Fibroblast of skin of left biceps (primary cell): Measurements from ENCODE around the gene SLC31A2.
A peak's percentile ranks its signal among the peaks of the same experiment; 100 is the strongest.

ENCODE experiments used
- DNase-seq, 2 experiments: peaks; one replicate each; pipeline ENCODE4 v3.0.0-alpha.2; 2013; ENCODE audit warnings: low read depth in 2 of 2

Gene SLC31A2

DNA sequence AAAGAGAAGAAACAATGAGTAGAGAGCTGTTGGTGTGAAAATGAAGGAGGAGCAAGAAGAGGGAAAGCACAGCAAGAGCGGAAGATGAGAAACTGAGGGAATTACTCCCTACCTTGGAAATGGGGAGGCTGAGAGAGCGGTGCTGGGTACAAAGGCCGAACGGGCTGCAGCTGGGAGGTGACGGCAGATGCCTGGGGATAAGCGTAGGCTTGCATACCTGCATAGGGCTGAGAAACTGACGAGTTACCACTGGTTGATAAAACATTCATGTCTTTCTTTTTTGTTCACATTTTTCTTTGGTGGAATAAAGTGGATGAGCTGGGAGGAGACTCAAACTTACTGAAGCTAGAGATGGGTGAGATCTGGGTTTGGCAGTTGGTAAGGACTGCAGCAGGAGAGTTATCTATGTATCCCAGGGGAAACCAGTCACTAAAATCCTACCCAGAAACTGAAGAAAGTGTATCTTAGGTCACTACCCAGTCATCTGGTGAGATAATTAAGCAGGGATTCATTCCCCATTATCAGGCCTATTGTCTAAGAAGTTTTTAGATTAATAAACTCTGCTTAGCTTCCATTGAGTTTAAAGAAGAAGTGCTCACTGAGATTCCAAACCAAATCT lies 35.4 kb downstream of the SLC31A2 start:
- no peak for DNase-seq

DNA sequence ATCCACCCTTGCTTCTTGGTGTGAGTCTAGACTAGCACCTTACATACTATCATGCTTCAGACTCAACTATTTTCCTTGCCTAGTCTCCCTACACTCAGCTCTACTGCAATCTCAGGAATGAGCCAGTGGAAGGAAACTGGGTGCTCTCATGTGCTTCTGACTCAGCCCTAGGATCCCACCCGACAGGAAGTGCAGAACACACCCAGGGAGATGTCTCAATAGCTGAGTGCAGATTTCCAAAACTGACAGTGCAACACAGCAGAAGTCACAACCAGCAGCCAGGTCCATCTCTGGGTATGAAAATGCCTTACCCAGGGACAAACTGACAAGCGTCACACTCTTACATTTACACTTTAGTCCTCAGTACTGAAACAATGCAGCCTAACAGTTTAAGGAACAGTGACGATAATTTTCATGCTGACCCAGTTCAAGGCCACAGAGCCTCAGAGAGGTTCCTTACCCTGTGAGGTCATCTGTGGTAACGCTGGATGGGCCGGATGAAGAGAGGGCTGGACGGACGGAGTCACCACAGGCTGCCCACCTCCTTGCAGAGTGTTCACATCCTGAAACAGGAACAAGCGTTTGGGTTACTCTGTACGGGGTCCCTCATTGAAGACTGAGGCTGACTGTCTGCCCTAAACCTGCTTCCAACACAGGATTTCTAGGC lies 37.3 kb downstream of the SLC31A2 start:
- DNase-seq: peak; percentile 49 to 56

DNA sequence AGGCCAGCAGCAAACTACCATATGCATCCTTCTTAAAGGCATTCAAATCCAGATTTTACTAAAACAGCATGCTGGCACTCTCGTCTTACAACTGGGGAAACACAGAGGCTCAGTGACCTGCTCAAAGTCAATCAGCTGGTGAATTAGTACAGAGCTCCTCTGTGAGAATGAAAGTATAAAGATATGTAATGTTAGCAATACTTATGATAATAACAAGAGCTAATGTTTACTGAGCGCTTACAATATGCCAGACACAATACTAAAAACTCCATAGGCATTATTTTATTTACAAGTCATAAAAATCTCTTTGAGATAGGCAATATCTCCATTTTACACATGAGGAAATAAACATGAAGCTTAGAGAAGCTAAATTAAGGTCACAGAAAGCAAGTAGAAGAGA lies 41.6 kb downstream of the SLC31A2 start:
- no peak for DNase-seq

GRCh38 chr9:113199683-113200329 lies 49.0 kb downstream of the SLC31A2 start:
- DNase-seq: no peak

GRCh38 chr9:113205432-113205831 lies 54.6 kb downstream of the SLC31A2 start:
- no peak for DNase-seq

GRCh38 chr9:113205861-113206260 lies 55.1 kb downstream of the SLC31A2 start:
- DNase-seq: no peak

DNA sequence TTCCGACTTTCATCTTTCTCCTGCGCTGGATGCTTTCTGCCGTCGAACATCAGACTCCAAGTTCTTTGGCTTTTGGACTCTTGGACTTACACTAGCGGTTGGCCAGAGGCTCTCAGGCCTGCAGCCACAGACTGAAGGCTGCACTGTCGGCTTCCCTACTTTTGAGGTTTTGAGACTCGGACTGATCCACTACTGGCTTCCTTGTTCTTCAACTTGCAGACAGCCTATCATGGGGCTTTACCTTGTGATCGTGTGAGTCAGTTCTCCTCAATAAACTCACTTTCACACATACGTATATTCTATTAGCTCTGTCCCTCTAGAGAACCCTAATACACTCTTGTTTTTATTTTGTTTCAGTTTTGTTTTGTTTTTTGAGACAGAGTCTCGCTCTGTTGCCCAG lies 60.0 kb downstream of the SLC31A2 start:
- no peak for DNase-seq
